ENCODE data around the gene PRKAR1B.

Gene PRKAR1B

GRCh38 chr7:510782-511281 is 216.2 kb downstream of the PRKAR1B start:
- no peak for DNase-seq (ENCODE audit: low read depth in 2 of 2)

GRCh38 chr7:510131-510481 is 217.0 kb downstream of the PRKAR1B start:
- no peak for DNase-seq (ENCODE audit: low read depth in 2 of 2)

- DNase-seq (ENCODE audit: low read depth in 2 of 2), result no peak
These were observed 217.5 kb downstream of the PRKAR1B start for GRCh38 chr7:509426-510130.

- DNase-seq (ENCODE audit: low read depth in 2 of 2), result no peak
These were observed 218.5 kb downstream of the PRKAR1B start for GRCh38 chr7:508461-509170.

- no peak for DNase-seq (ENCODE audit: low read depth in 2 of 2)
These were observed 219.3 kb downstream of the PRKAR1B start for GRCh38 chr7:507623-508300.

GRCh38 chr7:506921-507622 is 220.0 kb downstream of the PRKAR1B start:
- no peak for DNase-seq (ENCODE audit: low read depth in 2 of 2)

GRCh38 chr7:506391-506831 is 220.7 kb downstream of the PRKAR1B start:
- no peak for DNase-seq (ENCODE audit: low read depth in 2 of 2)

GRCh38 chr7:505171-505570 is 221.9 kb downstream of the PRKAR1B start:
- no peak for DNase-seq (ENCODE audit: low read depth in 2 of 2)

- DNase-seq (ENCODE audit: low read depth in 2 of 2), result no peak
These were observed 222.6 kb downstream of the PRKAR1B start for GRCh38 chr7:504221-505111.

GRCh38 chr7:503575-504111 is 223.4 kb downstream of the PRKAR1B start:
- no peak for DNase-seq (ENCODE audit: low read depth in 2 of 2)

- no peak for DNase-seq (ENCODE audit: low read depth in 2 of 2)
These were observed 224.8 kb downstream of the PRKAR1B start for GRCh38 chr7:502296-502695.

- no peak for DNase-seq (ENCODE audit: low read depth in 2 of 2)
These were observed 225.6 kb downstream of the PRKAR1B start for GRCh38 chr7:501526-501925.

GRCh38 chr7:500521-501420 is 226.3 kb downstream of the PRKAR1B start:
- DNase-seq (ENCODE audit: low read depth in 2 of 2), result no peak

GRCh38 chr7:499853-500485 is 227.1 kb downstream of the PRKAR1B start:
- DNase-seq (ENCODE audit: low read depth in 2 of 2), result no peak
